HG03064 (cell line): ENCODE results near the gene SSX2IP.
"Not testable (repeated sequence)": the region's sequence is repeated elsewhere in the genome, so short reads cannot be mapped to it uniquely, and the experiment has no call there.

ENCODE experiments used
- ATAC-seq: cut with Tn5 transposase; IDR thresholded peaks from one replicate; pipeline ENCODE4 v1.9.1; 2021; ENCODE audit warnings: low read depth; ENCODE audit not compliant: unreplicated experiment

SSX2IP gene, protein sequence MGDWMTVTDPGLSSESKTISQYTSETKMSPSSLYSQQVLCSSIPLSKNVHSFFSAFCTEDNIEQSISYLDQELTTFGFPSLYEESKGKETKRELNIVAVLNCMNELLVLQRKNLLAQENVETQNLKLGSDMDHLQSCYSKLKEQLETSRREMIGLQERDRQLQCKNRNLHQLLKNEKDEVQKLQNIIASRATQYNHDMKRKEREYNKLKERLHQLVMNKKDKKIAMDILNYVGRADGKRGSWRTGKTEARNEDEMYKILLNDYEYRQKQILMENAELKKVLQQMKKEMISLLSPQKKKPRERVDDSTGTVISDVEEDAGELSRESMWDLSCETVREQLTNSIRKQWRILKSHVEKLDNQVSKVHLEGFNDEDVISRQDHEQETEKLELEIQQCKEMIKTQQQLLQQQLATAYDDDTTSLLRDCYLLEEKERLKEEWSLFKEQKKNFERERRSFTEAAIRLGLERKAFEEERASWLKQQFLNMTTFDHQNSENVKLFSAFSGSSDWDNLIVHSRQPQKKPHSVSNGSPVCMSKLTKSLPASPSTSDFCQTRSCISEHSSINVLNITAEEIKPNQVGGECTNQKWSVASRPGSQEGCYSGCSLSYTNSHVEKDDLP

DNA sequence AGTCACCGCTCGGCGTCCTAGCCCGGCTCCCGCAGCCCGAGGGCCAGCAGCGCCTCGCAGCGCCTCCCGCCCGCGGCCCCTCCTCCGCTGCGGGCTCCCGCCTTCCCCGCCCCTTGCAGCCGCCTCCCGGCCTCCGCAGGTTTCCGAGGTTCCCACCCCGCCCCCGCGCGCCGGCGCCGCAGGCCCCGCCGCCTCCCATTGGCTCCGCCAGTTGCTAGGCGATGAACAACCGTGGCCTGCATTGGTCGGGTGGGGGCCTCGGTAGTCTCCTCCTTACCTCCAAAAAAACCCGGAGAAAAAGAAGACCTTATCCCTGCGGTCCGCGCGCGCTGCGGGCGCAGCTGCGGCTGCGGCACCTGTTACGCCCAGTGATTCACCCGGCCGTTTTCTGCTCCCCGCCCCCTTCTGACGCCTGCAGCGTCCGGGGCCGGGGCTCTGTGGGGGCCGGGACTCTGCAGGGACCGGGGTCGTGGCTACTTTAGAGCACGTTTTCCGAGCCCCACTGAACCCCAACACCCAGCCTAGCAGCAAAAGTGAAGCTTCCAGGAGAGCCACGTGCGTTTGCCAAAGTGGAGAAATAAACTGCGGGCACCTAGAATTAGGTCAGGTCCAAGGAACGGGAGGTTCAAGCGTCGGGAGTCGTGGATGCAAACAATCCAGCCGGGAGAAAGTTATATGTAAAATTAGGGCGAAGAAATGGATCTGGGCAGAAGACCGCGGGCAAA lies at the start of gene SSX2IP:
TSS of gene SSX2IP (minus strand) at position 65 of the 725 bp plus-strand sequence. CDS start 19,242 bp downstream, outside the sequence.
- peak; percentile 97 for ATAC-seq

DNA sequence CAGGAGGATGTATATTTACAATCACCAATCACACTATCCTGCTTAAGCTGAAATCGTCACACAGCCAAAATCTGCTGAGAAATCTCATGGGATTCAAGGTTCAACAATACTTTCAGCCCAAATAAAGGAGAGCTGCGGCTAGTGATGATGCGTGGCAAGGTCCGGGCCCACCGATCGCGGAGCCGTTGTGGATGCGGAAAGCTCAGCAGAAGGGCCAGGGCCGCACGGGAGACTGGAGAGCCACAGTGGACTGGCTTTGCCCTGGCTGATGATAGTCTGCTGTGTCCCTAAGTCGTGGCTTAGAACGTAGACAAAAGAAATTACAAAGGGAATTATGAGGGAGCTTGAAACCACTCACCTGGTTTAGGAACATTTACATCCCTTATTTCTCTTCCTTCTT lies 48.0 kb upstream of the SSX2IP start:
- no peak for ATAC-seq

DNA sequence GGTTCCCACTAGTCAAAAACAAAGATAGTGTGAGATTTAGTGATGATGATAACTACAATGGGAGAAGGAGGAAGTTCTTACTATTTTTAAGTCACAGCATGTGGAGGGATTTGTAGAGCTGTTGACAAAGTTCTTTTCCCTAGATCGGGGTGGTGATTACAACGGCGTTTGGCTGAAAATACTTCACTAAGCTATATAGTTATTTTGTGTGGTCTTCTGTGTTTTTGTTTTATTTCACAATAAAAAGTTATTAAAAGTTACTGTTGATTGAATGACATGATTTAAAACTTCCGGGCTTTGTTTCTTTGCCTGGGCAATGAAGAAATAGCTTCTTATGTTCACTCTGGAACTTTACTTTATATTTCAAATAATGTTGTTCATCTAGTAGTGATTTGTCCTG lies 47.3 kb upstream of the SSX2IP start:
- no peak for ATAC-seq

DNA sequence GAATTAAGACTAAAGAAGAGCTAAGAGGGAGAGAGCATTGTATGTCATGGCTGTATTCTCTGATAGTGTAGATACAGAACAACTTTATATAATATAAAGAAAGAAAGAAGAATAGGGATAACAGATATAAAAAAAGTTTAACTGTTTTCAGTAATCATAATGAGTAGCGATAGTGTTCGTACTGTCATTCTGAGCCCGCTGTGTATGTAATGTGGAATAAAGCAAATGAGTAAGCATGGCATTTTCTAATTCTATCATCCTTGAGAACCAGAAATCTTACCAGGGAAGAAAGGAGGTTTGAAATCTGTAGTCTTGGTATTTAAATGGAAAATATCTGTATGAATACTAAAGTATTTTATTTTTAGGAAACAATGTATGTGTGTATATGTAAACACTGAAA lies 46.7 kb upstream of the SSX2IP start:
- ATAC-seq = no peak

DNA sequence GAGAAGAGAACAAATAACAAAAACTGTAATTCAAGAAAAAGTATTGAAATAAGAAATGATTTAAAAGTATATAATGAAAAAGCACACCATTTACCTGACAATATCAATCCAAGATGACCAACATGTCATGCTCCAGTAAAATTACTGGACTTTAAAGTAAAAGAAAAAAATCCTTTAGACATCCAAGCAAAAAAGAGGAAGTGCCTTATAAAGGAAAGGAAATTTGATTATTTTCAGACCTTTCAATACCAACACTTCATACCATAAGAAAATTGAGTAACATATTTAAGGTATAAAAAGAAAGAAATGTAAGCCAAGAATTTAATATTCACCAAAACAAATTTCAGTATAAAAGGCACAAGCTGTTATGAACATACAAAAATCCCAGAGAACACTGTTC lies 46.2 kb upstream of the SSX2IP start:
- ATAC-seq = no peak

DNA sequence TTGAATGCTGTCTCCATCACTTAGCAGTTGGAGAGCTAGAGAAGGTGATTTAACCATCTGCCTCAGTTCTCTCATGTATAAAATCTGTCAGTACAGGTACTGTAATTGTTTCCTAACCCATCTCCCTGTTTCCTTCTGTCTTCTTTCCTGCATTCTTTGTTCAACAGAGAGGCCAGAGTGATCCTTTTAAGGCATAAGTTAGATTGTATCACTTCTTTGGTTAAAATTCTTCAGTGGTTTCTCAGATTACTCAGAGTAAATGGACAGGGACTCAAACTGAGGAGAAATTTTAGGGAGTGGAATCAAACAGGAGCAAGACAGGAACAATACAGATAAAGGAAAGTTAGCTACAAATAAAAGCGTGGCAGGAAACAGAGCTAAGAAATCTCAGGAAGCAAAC lies 45.2 kb upstream of the SSX2IP start:
- no peak for ATAC-seq

DNA sequence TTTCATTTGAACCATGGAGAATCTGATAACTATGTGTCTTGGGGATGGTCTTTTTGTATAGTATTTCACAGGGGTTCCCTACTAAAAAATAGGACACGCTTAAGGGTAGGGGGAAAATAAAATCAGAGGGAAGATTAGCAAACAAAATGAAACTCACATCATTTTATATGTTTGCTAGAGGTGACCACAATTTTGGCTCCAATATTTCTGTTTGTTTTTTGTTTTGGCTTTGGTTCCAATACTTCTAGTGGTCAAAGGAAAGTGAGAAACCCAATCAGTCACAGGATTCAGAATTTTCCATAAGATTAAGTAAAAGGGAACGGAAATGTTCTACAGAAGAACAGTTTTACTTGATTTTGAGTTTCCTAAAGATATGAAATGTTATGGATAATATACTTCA lies 42.3 kb upstream of the SSX2IP start:
- no peak for ATAC-seq

DNA sequence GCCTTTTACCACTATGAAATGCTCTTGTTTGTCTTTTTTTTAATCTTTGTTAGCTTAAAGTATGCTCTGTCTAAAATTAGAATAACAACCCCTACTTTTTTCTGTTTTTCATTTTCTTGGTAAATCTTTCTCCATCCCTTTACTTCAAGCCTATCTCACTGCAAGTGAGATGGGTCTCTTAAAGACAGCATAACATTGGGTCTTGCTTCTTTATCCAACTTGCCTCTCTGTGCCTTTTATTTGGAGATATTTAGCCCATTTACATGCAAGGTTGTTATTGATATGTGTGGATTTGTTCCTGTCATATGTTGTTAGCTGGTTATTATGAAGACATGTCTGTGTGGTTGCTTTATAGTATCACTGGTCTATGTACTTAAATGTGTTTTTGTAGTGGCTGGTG lies 41.3 kb upstream of the SSX2IP start:
- no peak for ATAC-seq

DNA sequence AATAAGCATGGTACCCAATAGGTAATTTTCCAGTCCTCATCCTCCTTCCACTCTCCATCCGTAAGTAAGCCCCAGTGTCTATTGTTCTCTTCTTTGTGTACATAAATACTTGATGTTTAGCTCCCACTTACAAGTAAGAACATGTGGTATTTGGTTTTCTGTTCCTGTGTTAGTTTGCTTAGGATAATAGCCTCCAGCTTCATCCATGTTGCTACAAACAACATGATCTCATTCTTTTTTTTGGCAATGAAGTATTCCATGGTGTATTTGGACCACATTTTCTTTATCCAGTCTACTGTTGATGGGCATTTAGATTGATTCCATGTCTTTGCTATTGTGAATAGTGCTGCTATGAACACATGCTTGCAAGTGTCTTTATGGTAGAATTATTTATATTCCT lies 37.5 kb upstream of the SSX2IP start:
- not testable (repeated sequence) for ATAC-seq

DNA sequence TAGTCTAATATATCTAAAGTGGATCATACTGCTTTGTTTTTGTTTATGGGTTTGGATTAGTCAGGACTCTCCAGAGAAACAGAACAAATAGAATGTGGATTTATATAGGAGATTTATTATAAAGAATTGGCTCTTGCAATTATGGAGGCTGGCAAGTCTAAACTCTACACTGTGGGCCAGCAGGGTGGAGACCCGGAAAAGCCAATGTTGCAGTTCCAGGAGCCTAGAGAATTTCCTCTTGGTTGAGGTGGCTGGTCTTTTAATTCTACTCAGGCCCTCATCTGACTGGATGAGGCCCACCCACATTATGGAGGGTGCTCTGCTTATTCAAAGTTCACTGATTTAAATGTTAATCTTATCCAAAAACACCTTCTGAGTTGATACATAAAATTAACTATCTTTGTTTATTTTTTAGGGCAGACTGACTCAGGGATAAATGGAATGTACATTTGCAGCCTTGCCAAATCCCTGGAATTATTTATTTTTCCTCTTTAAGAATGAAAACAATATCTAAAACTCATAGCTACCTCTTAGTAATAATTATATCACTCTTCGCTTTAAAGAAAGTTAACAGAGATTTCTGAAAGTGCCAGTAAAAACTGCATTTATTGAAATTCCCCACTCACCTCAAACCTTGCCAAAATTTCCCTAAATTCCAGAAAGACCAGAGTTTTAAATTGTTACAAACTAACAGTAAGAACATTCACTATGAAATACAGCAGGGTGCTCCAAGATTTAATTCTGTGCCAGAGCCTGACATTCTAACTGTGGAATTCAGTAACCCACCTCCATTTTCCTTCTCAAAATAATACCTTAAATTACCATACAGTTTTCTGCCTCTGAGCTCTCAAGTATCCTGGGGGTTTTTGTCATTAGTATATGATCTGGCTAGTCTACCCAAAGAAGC lies 36.6 kb upstream of the SSX2IP start:
- no peak for ATAC-seq

DNA sequence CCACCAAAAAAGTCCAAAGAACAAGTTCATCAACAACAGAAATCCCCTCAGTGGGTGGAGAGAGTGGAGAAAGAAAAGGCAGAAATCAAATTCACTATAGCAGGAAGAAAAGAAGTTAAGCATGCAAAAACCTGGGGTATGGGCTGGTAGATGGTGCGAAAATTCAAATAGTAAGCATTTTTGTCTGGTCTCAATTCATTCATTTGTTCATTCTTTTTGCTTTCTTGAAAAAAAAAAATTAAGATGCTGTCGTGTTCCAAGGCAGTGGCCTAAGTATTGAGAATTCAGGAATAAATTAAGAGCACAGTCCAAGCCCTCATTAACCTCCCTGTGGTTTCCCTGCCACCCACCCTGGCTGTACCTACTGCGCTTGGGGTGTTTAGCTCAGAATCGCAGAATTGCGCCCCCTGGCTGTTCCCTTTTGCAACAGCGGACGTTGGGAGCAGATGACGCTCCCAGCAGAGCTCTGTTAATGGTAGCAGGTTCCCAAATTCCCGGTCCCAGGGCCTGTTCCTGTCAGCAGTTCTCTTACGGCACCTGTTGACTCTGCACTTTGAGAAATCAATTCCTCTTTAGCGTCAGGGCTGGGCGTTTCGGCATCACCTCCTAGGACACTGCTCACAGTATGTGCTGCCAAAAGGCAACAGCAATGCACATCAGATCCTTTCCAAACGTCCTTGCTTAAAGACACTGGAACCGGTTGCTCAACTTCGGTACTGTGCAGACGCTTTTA lies 34.0 kb upstream of the SSX2IP start:
- ATAC-seq = no peak

DNA sequence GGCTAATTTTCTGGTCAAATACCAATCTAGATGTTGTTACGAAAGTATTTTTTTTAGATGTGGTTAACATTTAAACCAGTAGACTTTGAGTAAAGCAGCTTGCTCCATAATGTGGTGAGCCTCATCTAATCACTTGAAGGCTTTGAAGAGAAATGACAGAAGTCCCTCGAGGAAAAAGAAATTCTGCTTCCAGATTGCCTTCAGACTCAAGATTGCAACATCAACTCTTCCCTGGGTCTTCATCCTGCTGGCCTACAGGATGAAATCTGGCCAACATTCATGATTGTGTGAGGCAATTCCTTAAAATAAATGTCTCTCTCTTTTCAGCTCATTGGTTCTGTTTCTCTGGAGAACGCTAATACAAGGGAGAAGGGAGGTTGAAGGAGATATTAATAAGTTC lies 32.5 kb upstream of the SSX2IP start:
- ATAC-seq = no peak

DNA sequence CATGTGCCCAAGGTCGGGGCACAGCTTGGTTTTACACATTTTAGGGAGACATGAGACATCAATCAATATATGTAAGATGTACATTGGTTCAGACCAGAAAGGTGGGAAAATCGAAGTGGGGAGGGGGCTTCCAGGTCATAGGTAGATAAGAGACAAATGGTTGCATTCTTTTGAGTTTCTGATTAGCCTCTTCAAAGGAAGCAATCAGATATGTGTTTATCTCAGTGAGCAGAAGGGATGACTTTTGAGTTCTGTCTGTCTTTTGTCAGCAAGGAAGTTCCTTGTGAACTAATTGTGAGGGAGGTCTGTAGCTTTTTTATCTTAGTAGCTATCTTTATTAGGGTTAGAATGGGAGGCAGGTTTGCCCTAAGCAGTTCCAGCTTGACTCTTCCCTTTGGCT lies 31.6 kb upstream of the SSX2IP start:
- ATAC-seq = not testable (repeated sequence)

DNA sequence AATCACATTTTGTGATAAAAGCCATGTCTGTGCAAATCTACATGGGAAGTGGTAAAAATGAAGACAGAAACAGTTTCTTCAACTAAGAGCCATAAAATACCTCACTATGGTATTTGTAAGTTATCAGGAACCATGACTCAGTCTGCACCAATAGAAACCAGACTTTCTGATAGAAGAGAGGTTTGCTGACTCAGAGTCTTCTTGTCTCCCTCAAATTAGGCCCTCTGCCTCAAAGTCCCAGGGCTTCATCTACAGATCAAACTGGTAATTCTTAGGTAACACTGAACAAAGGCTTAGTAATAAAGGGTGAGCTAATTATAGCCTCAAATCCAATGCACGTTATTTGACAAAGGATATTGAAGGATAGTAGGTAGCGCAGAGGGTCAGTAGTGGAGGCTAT lies 30.9 kb upstream of the SSX2IP start:
- ATAC-seq = no peak

DNA sequence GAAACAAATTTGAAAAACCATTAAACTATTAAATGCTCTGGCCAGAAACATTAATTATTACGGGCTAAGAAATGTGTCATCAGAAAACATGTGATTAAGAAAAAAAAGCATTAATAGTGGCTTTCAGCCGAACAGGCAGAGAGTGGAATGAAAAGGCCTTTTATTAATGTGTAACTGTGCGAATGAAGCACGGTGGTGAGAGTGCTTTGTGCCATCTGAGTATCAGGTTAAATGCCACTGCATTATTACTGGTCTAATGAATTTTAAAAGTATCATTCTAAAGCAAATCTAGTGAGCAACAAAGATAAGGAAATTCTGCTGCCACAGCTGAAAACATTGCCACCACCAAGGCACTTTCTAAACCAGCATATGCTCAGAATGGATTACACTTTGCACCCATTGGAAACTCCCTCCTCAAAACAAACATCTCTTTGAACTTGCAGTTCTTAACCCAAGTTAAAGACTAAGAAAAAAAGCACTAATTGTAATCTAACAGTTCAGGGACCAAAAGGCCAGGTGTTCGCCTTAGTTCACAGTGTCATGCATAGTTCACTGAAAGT lies 30.0 kb upstream of the SSX2IP start:
- ATAC-seq = no peak

DNA sequence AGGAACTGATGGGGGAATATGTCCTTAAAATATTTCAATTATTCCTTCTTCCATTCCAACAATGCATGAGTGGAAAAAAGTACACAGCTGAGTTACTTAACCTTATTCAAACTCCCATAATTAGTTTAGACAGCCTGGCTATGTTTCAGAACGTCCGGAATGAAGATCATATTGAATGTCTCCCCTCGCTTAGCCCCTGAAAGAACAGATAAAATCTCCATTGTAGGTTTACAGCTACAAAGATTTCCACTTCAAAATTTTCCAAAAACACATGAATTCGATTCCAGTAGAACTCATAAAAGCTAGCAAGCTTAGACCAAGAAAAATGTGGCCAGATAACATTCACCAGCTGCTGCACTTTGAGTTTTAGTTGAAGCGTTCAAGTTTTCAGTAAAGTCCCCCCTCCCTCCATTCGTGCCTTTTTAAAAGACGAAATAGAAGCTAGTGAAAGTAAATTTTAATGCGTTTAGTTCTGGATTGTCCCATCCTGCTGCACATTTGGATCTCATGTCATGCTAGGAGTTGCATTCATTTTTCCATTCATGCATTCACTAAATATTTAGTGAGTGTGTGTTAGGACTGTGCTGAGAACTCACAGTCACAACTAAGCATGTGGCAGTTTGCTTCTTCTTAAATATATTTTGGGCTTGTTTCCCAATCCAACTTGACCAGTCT lies 29.4 kb upstream of the SSX2IP start:
- no peak for ATAC-seq

DNA sequence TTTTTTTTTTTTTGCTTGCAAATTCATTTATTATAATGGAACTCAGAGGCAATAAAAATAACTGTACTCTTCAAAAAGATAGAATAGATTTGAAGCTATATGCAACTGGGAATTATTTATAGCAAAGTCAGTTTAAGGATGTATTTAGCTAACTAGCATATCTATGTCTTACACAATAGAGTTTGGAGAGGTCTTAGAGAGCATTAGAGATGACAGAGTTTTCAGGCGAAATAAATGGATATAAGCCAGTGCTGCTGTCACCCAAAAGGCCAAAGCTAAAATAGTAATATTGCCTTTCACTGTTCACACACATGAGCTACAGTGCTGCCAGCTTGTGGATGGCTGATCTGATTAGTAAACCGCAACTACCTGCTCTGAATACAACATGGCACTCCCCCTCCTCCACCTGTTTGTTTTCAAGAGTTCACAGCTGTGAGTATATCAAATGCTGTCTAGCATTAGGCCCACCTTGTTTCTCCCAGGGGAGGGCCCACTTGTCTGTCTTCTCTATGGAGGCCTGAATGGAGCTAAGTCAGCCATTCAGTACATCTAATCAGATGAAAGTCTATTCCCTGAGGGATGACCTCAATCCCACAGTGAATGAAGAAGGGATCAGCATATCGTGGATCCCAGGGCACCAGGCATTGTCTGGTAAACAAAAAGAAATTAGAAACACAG lies 25.2 kb upstream of the SSX2IP start:
- ATAC-seq = no peak

DNA sequence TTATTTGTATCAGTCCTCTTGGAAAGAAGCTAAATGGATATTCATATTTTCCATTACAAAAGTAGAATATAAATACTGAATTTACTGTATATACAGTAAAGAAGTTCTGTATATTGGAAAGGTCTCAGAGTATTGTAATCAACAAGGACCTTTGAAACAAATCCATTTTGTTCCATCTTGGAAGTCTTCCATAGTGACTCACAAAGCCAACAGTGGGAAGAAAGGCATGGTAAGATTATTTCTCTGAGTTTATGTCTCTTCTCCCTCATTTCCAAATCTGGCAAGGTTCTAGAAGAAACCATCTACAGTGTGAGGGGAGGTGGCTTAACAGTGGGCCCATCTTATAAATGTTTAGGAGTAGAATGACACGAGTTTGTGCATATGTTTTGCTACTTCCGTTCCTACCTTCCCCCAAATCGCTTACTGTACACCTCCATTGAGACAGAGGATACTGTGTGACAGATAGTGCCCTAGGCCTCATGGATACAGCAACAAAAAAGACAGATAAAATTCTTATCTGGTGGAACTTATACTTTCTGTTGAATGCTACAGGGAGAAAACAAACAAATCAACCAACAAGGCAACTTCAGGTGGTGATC lies 22.1 kb upstream of the SSX2IP start:
- no peak for ATAC-seq
